Mucosa of gallbladder (tissue), 1 donor: ENCODE measurements around the gene INO80E. TPM values are rescaled to one million over a fixed set of nuclear protein-coding genes. Genes with fewer than 3 reads are reported as not detected.
"Not testable (repeated sequence)": the region's sequence is repeated elsewhere in the genome, so short reads cannot be mapped to it uniquely, and the experiment has no call there.

ENCODE experiments used
- DNase-seq: peaks from one replicate; pipeline ENCODE4 v3.0.0-alpha.2; 2020; ENCODE audit warnings: low spot score
- total RNA-seq: library from RNA; stranded (reverse); gene quantifications from one replicate; pipeline ENCODE4 v1.2.1, GENCODE V29; 2021
- donor health status: DM: no; HTN: no; CAD: no.

The INO80E gene, protein sequence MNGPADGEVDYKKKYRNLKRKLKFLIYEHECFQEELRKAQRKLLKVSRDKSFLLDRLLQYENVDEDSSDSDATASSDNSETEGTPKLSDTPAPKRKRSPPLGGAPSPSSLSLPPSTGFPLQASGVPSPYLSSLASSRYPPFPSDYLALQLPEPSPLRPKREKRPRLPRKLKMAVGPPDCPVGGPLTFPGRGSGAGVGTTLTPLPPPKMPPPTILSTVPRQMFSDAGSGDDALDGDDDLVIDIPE
- 88.4 TPM for total RNA-seq

DNA sequence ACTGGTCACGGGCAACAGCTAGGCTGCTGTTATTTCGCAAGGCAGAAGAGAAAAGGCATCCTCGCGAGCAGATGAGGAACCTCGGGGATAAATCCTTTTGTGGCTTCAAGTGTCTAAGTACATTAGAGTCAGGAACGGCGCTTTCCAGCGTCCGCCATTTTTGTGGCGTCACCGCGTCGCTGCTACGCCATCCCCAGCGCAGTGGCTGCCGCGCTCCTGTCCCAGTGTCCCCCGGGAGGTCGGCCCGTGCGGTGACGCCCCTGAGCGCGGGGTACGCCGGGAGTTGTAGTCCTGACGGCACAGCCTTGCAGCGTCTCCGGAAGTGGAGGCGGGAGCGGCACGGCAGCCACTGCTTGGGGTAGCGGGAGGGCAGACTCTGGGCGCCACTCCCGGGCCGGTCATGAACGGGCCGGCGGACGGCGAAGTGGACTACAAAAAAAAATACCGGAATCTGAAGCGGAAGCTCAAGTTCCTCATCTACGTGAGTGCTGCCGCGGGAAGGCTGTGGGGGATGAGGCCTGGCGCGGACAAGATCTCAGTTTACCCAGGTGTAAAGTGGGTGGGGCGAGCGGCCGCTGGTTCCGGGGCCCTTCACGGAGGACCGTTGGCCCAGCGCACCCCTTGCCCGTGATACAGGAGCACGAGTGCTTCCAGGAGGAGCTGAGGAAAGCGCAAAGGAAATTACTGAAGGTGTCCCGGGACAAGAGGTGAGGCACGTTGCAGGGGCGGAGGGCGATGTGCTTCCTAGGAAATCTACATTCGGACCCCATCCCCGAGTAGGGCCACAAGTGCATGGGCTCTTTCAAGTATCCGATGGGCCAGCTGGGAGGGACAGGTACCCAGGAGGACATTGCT, at the start of gene INO80E:
Gene INO80E, plus strand, starts transcription at position 331 of the 855 bp plus-strand sequence. Its CDS starts 70 bp downstream, at position 401.
- DNase-seq, result peak; percentile 98

DNA sequence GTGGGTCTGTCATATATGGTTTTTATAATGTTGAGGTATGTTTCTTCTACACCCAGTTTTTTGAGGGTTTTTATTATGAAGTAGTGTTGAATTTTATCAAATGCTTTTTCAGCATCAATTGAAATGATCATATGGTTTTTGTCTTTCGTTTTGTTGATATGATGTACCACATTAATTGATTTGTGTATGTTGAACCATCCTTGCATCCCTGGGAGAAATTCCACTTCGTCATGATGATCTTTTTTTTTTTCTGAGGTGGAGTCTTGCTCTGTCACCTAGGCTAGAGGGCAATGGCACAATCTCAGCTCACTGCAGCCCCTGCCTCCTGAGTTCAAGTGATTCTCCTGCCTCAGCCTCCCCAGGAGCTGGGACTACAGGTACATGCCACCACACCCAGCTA, 48.1 kb upstream of the INO80E start:
- no peak for DNase-seq

DNA sequence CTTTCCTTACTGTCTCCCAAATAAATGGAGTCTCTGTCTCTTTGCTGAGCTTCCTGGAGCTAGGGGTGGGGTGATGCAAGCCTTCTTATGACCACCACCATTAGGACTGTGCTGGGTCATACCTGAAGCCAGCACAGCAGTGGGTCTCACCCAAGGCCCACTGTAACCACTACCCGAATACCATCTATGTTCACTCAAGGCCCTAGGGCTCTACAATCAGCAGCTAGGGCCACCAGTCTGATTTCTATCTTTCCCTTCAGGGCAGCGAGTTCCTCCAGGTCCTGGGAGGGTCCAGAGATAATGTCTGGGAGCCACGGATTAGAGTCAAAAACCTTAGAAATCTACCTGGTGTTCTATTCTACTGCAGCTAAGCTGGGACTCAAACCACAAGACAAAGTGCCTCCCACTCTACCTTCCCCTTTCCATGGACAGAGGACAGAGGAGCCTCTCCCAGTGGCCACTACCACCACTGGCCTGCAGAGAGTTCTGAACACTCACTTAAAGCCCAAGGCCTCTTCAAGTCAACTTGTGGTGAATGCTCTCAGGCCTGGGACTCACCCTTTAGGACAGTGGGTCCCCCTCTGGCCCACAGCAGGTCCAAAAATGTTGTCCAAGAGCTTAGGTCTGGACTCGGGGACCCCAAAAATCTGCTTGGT, 45.1 kb upstream of the INO80E start:
- no peak for DNase-seq

DNA sequence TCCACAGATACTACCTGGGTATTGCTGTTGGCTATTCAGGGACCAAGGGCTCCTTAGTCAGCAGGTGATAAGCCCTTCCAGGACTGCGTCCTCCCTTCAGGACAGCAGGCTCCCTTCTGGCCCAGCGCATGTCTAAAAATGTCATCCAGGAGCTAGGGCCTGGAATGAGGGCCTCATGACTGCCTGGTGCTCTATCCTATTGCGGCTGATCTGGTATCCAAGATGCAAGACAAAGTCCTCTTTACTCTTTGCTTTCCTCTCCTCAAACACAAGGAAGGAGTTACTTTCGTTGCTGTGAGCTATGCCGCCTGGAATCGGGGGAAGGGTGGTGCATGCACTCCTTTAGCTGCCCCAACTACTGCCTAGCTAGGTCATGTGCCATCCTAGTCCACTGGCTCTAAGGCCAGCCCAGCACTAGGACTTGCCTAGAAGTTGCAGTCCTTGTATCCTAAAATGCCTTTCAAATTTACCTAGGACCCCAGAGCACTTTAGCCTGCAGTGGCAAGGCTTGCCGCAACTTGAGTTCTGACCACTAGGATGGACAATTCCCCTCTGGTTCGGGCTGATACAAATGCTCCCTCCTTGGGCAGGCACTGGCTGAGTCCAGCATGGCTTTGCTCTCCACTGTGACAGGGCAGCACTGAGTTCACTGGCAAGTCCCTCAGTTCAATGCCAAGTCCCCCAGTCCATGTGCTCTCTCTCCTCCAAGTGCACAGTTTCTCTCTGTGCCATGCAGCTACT, 44.2 kb upstream of the INO80E start:
- DNase-seq, result no peak

DNA sequence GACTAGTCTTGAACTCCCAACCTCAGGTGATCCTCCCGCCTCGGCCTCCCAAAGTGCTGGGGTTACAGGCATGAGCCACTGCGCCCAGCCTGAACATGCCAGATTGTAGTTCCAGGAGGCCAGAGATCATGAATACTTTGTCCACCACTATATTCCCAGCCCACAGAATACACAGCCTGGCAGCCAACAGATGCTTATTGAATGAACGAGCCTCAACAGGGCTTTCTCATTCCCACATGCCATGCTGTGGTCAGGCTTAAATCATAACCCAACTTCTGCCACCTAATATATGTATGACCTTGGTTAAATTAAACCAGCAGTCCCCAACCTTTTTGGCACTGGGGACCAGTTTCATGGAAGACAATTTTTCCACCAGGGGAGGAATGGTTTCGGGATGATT, 37.3 kb upstream of the INO80E start:
- no peak for DNase-seq

DNA sequence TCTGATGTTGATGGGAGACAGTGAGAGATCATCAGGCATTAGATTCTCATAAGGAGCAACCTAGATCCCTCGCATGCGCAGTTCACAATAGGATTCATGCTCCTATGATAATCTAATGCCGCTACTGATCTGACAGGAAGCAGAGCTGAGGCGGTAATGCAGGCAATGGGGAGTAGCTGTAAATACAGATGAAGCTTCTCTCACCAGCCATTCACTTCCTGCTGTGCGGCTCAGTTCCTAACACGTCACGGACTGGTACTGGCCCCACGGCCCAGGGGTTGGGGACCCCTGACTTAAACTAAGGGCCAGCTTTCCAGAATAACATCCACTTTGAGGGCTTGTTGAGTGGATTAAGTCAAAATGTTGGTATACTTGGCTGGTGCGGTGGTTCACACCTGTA, 36.7 kb upstream of the INO80E start:
- DNase-seq, result no peak

DNA sequence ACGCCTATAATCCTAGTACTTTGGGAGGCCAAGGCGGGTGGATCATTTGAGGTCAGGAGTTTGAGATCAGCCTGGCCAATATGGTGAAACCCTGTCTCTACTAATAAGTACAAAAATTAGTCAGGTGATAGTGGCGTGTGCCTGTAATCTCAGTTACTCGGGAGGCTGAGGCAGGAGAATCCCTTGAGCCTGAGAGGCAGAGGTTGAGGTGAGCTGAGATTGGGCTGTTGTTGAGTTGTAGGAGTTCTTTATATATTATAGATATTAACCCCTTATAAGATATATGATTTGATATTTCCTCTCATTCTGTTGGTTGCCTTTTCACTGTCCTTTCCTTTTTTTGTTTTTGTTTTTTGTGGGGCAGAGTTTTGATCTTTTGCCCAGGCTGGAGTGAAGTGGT, 36.2 kb upstream of the INO80E start:
- not testable (repeated sequence) for DNase-seq

DNA sequence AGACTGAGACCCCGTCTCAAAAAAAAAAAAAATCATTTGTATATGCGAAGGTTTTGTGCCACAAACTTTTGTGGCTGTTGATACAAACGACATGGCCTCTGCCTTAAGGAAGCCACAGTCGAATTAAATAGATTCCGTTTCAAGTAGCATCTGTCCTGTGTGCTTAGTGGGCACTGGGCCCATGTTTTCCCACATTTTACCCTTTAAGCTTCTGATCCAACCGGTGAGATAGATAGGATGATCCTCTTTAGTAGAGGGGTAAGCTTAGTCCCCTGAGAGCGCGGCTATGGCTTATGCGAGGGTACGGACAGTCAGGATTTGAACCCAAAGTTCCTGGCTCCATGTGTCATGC, 34.9 kb upstream of the INO80E start:
- DNase-seq, result no peak

DNA sequence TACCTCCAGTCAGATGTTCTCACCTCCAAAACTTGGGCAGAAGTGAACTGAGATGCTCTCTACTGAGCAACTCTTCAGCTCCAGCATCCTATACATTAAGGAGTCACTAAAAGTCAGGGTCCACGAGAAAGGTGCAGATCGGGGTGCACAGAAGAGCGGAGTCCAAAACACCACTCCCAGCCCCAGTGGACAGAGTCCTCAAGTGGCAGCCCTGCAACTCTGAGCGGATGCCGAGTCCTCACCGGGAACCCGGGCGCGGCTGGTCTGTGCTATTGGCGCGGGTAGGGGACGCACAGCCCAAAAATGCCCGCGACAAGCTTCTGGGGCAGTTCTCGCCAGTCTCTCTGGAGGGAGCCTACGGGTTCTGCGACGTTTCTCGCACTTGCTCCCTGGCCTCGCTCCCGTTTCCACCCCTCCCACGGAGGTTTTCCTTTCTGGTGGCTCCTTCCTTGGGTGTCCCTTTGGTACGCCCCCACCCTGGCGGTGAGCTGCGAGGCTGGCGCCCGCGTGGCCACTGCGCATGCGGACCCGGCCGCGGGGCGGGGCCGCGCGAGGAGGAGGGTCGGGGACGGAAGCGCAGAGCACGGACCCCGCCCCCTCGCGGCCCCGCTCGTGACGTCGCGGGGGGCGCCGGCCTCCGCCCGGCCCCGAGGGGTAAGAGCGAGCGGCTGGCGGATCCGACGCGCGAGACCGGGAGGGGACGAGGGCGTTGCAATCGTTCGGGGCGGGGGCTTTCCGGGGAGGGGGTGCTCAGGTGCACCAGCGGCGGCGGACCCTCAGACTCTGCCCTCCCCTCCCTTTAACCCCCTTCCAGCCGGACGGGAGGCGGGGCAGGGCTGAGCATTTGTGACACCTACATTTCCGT, 34.3 kb upstream of the INO80E start, which contains the start of gene TMEM219:
Gene TMEM219, plus strand, starts transcription at position 601 of the 865 bp plus-strand sequence. CDS start 1,065 bp downstream, outside the sequence.
- peak; percentile 92 for DNase-seq

DNA sequence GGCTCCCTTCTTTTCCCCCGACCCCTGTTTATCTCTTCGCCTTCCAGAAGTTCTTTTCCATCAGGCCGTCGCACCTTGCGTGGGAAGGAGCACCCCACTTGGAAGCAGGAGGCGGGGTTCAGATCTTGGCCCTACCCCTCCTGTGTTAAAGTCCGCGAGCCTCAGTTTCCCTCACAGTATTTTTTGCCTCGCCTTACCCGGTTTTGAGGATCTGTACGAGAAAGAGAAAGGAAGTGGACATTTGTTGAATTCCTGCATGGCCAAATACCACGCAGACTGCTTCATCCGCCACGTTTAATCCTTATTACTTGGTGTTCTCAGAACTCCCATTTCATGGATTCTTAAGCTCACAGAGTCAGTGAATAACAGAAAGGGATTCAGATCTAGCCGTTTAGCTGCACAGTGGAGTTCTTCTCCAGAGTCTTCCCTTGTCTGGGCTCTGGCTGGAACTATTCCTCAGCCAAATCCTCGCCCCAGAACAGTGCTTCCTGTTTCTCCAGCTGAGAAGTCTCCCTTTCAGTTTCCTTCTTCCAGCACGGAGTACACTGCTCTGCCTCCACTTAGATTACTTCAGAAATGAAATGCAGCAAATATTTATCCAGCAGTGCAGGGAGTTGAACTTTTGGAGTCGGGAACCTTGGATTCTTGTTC, 33.6 kb upstream of the INO80E start:
- no peak for DNase-seq

DNA sequence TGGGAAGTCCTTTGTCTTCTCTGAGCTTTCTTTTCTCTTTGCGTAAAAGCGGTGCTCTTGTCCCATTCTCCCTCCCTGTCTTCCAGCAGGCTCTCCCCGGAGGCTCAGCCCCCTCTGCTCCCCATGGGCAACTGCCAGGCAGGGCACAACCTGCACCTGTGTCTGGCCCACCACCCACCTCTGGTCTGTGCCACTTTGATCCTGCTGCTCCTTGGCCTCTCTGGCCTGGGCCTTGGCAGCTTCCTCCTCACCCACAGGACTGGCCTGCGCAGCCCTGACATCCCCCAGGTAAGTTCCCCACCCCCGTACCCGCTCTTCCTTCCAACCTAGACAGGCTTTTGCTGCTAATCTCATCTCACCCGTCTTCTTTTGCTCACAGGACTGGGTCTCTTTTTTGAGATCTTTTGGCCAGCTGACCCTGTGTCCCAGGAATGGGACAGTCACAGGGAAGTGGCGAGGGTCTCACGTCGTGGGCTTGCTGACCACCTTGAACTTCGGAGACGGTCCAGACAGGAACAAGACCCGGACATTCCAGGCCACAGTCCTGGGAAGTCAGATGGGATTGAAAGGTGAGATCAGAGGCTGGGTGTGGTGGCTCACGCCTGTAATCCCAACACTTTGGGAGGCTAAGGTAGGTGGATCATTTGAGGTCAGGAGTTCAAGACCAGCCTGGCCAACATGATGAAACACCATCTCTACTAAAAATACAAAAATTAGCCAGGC, 32.9 kb upstream of the INO80E start:
- DNase-seq, result no peak

DNA sequence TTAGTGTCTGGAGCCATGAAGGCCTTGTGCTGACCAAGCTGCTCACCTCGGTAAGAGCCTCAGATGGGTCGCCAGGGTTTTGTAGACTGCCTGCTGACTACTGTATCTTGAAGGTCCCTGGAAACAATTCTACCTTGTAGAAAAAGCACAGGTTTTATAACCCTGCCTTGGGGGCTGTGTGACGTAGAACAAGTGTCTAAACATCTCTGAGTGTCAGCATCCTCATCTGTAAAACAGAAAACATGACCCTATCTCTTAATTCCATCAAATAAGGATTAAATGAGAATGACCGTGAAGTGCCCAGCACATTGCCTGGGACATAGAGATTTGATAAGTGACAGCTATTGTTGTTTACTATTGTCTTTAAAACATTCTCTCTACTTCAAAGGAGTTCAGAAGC, 27.8 kb upstream of the INO80E start:
- DNase-seq, result no peak

DNA sequence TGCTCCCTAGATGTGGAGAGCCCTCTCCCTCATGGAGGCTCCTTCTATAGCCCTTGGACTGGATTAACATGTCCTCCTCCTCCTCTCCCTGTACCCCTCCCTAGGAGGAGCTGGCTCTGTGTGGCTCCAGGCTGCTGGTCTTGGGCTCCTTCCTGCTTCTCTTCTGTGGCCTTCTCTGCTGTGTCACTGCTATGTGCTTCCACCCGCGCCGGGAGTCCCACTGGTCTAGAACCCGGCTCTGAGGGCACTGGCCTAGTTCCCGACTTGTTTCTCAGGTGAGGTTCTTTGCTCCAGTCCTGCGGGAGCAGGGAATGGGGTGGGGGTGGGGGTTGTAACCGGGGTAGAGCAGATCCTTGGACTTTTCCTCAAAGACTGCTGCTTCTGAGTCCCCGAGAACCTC, 24.7 kb upstream of the INO80E start:
- DNase-seq, result no peak

DNA sequence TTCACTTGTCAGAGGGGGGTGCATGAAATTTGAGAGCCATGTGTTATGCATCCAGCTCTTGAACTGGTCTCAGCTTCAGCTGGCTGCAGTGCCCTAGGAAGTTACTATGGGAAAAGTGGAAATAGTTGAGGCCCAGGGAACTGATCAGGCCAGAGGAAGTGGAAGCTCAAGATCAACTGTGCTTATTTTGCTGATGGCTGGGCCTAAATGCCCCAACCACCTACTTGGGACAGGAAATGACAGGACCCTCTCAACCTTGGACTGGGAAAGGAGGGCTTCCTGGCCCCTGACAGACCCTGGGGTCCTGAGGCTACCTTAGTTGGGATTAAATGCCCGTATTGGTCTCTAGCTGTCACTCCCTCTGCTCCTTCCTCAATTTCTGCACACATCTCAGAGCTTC, 23.5 kb upstream of the INO80E start:
- no peak for DNase-seq

DNA sequence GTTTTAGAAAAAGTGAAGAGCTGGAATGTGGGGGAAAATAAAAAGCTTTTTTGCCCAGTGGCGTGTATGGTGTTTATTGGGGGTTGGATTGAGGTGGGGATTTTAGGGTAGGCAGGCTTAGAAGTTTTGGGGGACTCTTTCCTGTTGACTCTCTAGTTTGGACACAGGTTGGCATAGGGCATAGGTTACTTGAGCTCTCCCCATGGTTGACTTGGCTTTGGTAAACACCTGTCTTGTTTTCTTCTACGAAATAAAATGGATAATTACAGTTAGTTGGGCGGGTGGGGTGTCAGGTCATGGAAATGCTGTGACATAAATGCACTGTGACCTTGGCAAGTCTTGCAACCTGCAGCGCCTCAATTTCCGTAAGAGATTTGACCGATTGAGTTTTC, 23.1 kb upstream of the INO80E start:
- DNase-seq, result no peak

DNA sequence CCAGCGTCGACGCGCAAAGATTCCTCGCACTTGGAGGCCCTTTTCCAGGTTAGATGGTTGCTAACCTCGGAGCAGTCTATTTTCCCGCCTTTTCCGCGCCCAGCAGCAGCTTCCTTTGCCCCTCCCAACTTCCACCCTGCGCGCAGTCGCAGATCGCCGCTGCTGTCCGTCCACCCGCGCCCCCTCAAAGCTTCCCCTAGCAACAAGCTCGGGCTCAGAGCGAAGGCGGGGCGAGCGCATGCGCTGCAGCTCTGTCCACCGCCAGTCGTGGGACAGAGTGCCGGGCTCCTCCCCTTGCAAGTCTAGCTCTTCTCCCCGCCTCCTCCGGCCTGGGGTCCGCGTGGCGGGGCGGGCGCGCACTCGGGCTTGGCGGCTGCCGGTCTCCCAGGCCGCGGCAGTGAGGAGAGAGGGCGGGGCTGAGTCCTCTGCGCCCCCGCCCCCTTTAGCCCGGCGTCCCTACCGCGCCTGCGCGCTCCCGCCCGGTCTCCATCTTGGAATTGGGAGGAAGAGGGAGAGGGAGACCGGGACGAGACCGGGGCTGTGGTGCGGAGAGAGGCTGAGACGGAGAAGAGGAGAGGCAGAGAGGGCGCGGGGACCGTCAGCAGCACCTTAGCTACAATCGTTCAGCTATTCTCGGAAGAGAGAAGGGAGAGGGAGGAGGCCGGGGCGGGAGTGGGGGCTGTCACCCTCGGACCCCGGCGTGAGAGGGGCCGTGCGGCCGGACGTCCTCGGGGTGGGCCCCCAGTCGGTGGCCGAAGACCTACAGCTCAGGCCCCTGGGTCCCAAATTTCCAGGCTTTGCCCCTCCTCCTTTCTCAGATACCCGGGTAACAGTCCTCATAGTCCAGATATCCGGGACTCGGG, 22.4 kb upstream of the INO80E start, which contains the start of gene TAOK2:
Gene TAOK2, plus strand, starts transcription at position 485 of the 863 bp plus-strand sequence. CDS start 3,905 bp downstream, outside the sequence.
- peak; percentile 98 for DNase-seq

DNA sequence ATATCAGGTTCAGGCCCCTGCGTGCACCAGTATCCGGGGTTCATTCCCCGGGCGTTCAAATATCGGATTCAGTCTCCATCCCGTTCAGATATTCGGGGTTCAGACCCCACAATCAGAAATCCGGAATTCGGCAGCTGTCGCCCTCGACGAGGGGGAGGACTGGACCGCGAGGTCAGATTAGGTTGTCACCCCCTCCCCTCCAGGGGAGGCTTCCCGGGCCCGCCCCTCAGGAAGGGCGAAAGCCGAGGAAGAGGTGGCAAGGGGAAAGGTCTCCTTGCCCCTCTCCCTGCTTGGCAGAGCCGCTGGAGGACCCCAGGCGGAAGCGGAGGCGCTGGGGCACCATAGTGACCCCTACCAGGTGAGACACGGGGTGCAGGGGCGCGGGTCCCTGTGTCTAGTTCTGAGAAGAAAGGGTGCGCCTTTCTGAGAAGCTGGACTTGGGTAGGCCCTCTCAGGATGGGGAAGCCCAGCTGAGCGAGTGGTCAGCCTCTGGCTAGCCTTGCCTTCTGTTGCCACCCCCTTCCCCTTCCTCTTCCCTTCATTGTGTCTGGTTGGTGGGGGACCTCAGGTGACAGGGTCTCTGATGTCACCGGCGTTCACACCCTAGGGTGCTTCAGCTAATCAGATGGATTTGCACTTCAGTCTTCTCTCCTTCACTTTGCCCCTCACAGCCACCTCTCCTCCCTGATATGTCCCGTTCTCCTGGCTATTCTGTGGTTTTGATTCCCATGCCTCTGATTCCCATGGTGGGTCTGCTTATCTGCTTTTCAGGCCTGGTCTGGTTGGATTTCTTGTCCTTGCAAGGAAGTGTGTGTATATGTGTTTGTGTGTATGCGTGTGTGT, 21.5 kb upstream of the INO80E start:
- peak; percentile 18 for DNase-seq

DNA sequence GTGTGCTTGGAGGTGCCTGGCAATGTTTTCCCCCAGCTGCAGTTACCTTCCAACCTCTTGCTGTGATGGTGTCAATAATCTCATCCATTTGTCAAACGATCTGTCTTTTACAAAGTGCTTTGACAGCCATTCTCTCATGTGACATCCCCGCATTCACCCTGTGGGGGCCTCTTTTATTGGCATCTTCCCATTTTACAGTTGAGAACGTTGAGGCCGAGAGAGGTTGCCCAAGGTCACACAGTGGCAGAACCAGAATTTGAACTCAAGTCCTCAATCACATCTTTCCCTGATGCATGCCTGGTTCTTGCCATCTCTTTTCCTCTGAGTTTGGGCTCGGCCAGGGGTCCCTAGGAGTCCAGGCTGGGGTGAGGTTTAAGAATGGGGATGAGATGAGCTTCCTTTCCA, 20.9 kb upstream of the INO80E start:
- no peak for DNase-seq
